CD4-positive, alpha-beta memory T cell (primary cell): Measurements from ENCODE around the gene IFIT5. TPM values are rescaled to one million over a fixed set of nuclear protein-coding genes. Genes with fewer than 3 reads are reported as not detected.

Experiments
- CTCF ChIA-PET: fragments of 350-600 bp; sonication (Branson Sonifier 250); formaldehyde crosslinking; loops from one replicate; lab custom pipeline; 2021; ENCODE audit warnings: inconsistent platforms; ENCODE audit not compliant: partially characterized antibody; lab: Charles Lee
- POLR2A ChIA-PET: fragments of 350-600 bp; sonication (Branson Sonifier 250); formaldehyde crosslinking; loops from one replicate; lab custom pipeline; 2021; ENCODE audit not compliant: partially characterized antibody; lab: Charles Lee
- DNase-seq, 5 donors: peaks; one replicate each; pipeline versions ENCODE4 v3.0.0 to v3.0.0-alpha.2; 2020 to 2022; ENCODE audit warnings: mixed read lengths in 1 of 5
- H3K27ac ChIP-seq: one replicate; pipeline ENCODE4 v1.7.0; 2013; ENCODE audit warnings: low read depth, low read length
- H3K27me3 ChIP-seq: 2 replicates; pipeline ENCODE4 v1.7.0; 2013; ENCODE audit warnings: mild to moderate bottlenecking, low read length, moderate library complexity; ENCODE audit not compliant: insufficient read depth
- H3K36me3 ChIP-seq: 2 replicates; pipeline ENCODE4 v1.7.0; 2013; ENCODE audit warnings: mild to moderate bottlenecking, low read length, moderate library complexity; ENCODE audit not compliant: insufficient read depth
- H3K4me1 ChIP-seq: 2 replicates; pipeline ENCODE4 v1.7.0; 2013; ENCODE audit warnings: mild to moderate bottlenecking, low read length, moderate library complexity; ENCODE audit not compliant: insufficient read depth
- H3K4me3 ChIP-seq, 2 donors: one replicate each; pipeline ENCODE4 v1.7.0; 2013; ENCODE audit warnings: low read length in 2 of 2, mild to moderate bottlenecking in 1 of 2
- H3K9me3 ChIP-seq, 2 donors: one replicate each; pipeline ENCODE4 v1.7.0; 2013; ENCODE audit warnings: low read length in 2 of 2, control low read depth in 1 of 2; ENCODE audit not compliant: control insufficient read depth in 1 of 2
- H3K27ac Mint-ChIP-seq, 7 donors: one replicate each; pipeline ENCODE4 v1.8.0; 2020 to 2021; ENCODE audit warnings: mixed read lengths in 7 of 7, mild to moderate bottlenecking in 6 of 7, inconsistent platforms in 3 of 7, moderate library complexity in 3 of 7
- H3K27me3 Mint-ChIP-seq, 2 donors: one replicate each; pipeline ENCODE4 v1.8.0; 2020 to 2021; ENCODE audit warnings: mixed read lengths in 2 of 2
- H3K36me3 Mint-ChIP-seq, 2 donors: one replicate each; pipeline ENCODE4 v1.8.0; 2020 to 2021; ENCODE audit warnings: mixed read lengths in 2 of 2, inconsistent platforms in 1 of 2, mild to moderate bottlenecking in 1 of 2
- H3K4me1 Mint-ChIP-seq, 4 donors: one replicate each; pipeline ENCODE4 v1.8.0; 2020 to 2021; ENCODE audit warnings: mixed read lengths in 4 of 4, mild to moderate bottlenecking in 1 of 4
- H3K4me3 Mint-ChIP-seq, 8 donors: one replicate each; pipeline ENCODE4 v1.8.0; 2020 to 2021; ENCODE audit warnings: mixed read lengths in 8 of 8, mild to moderate bottlenecking in 7 of 8, moderate library complexity in 6 of 8, inconsistent platforms in 3 of 8
- H3K9me3 Mint-ChIP-seq, 8 donors: one replicate each; pipeline ENCODE4 v1.8.0; 2020 to 2021; ENCODE audit warnings: mixed read lengths in 8 of 8, mild to moderate bottlenecking in 5 of 8, inconsistent platforms in 3 of 8, moderate library complexity in 1 of 8
- intact Hi-C: fragments of 100-400 bp; cut with micrococcal nuclease; formaldehyde crosslinking; loops from one replicate; pipeline ENCODE4 v1.15.1; 2023
- polyA plus RNA-seq, 2 donors: library from polyadenylated mRNA; unstranded; fragments of 300-500 nt; fragmentation: Illumina TruSeq; gene quantifications; one replicate each; pipeline ENCODE4 v1.2.3, GENCODE V29; 2021
- total RNA-seq, 2 experiments: library from RNA; stranded (reverse); gene quantifications; one replicate each; pipeline ENCODE4 v1.2.3, GENCODE V29; 2021

IFIT5 gene
- total and polyA plus RNA-seq, 4 experiments from 2014 or later, result 12.2 to 25.6 (median 19.1) TPM

DNA sequence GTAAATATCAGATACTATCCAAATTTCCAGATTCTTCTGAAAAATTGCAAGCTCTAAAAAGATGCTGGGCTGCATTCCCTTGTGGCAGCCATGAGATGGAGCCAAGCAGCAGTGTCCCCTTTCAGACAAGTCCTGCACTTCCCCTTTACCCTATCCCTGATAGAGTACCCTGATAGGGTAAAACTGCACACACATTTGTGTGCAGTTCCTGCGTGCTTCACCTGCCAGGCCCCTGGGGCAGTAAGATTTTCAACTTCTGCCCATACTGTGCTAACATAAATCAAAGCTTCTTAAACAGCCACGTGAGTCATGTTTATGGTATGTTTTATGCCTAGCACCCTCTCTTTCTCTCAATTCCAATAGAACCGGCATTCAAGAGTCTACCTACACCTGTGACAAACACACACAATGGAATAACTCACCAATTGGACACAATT is 52.2 kb downstream of the IFIT5 start:
- Histone ChIP-seq H3K36me3 (no peaks in the 10 kb centered on the region), H3K27ac (no peak overlapping the region), H3K4me3 (no peak overlapping the region), H3K9me3 (no peaks in the 10 kb centered on the region), H3K27me3 (no peaks in the 10 kb centered on the region), H3K4me1 (no peaks in the 10 kb centered on the region)
- Mint-ChIP-seq H3K27ac (no peak overlapping the region), H3K36me3 (no peaks in the 10 kb centered on the region), H3K27me3 (peaks cover 0 to 2% of the 10 kb centered on the region in 2 donors), H3K4me3 (no peak overlapping the region), H3K4me1 (peaks cover 0 to 5% (median 3%) of the 10 kb centered on the region in 4 donors), H3K9me3 (peaks cover 0 to 3% (median 0%) of the 10 kb centered on the region in 8 donors)
- POLR2A ChIA-PET, result no interaction called here
- CTCF ChIA-PET, result interaction anchor here (1.3 kb wide), 1 partner anchor 15 kb away, joined by 4 read pairs; no protein-coding TSS in a partner anchor
- DNase-seq, result no peak
- intact Hi-C loops, result no loop called here

DNA sequence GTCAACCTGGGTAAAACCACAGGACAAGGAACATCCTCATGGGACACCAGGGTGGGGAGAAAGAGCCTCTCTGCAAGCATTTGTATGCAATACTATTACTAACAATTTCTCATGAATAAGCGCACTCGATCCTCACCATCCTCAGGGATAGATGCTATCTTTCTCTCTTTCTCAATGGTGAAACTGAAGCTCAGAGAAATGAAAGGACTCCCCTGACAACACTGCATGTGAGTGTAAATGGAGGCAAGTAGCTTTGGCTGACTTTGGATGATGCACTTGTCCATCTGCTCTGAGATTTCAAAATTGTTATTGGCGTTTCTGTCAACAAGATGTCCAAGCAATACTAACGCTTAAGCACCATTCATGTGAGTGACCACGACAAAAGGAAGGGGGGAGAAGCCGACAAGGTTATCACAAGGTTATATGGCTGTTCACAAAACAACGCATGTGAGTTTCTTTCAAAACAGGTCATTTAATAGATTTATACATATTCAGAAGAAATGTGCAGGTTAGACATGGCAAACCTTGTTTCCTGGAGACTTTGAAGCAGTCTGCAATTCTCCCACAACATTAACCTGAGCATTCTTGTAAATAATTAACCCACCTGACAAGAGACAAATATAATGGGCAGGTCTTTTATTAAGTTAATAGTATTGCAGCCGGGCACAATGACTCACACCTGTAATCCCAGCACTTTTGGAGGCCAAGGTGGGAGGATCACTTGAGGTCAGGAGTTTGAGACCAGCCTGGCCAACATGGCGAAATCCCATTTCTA is 54.0 kb downstream of the IFIT5 start:
- intact Hi-C loops, result no loop called here
- DNase-seq, result no peak
- Histone ChIP-seq H3K27me3 (no peaks in the 10 kb centered on the region), H3K27ac (no peak overlapping the region), H3K4me3 (no peak overlapping the region), H3K36me3 (no peaks in the 10 kb centered on the region), H3K9me3 (no peaks in the 10 kb centered on the region), H3K4me1 (no peaks in the 10 kb centered on the region)
- CTCF ChIA-PET, result no interaction called here
- Mint-ChIP-seq H3K36me3 (no peaks in the 10 kb centered on the region), H3K27me3 (peaks cover 0 to 2% of the 10 kb centered on the region in 2 donors), H3K4me3 (no peak overlapping the region), H3K9me3 (no peaks in the 10 kb centered on the region), H3K4me1 (peaks cover 0 to 5% (median 3%) of the 10 kb centered on the region in 4 donors), H3K27ac (no peak overlapping the region)
- POLR2A ChIA-PET, result no interaction called here

DNA sequence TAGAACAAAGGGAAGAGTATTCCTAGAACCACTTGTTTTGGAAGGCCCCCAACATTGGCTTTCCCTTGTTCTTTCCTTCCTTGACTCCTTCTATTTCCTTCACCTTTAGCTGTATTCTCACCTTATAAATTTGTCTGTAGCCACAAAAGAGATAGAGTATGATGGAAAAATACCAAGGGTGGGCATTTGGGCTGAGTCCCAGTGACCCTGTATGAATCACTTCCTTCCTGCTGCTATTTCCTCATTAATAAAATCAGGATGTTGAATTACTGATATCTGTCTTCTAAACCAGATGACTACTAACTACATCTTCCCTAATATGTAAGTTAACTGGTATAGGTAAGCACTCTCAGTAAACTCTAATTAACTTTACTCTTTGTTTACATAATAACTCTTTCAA is 55.1 kb downstream of the IFIT5 start:
- POLR2A ChIA-PET, result no interaction called here
- peaks cover 0 to 3% of the 10 kb centered on the region in 2 donors for H3K27me3 Mint-ChIP-seq
- peaks cover 0 to 5% (median 3%) of the 10 kb centered on the region in 4 donors for H3K4me1 Mint-ChIP-seq

More for the DNA sequence above, 55.1 kb downstream of the IFIT5 start:
- H3K4me3 Mint-ChIP-seq, result no peak overlapping the region
- H3K4me3 ChIP-seq, result no peak overlapping the region
- H3K27ac ChIP-seq, result no peak overlapping the region
- DNase-seq, result no peak
- H3K27me3 ChIP-seq, result no peaks in the 10 kb centered on the region
- intact Hi-C loops, result no loop called here
- H3K36me3 Mint-ChIP-seq, result no peaks in the 10 kb centered on the region
- no peaks in the 10 kb centered on the region for H3K36me3 ChIP-seq
- no peaks in the 10 kb centered on the region for H3K9me3 Mint-ChIP-seq
- no peaks in the 10 kb centered on the region for H3K9me3 ChIP-seq
- CTCF ChIA-PET, result no interaction called here
- no peak overlapping the region for H3K27ac Mint-ChIP-seq
- no peaks in the 10 kb centered on the region for H3K4me1 ChIP-seq

Other genes starting within 250 kb of the IFIT5 start
- gene CH25H, start 207.3 kb upstream of the IFIT5 start, total RNA-seq, result not detected
- gene CH25H, start 207.3 kb upstream of the IFIT5 start, polyA plus RNA-seq, result under 1 TPM; 0.10 to 0.46 TPM
- gene LIPA, start 162.8 kb upstream of the IFIT5 start, total RNA-seq, result 10 to 100 TPM; 55.5 to 60.2 TPM
- 100 to 1,000 TPM in 1 of 2 donors, 10 to 100 TPM in 1; 91.3 to 147 TPM for gene LIPA, start 162.8 kb upstream of the IFIT5 start, polyA plus RNA-seq
- gene IFIT2, start 112.5 kb upstream of the IFIT5 start, total RNA-seq, result 10 to 100 TPM; 10.4 to 10.7 TPM
- gene IFIT2, start 112.5 kb upstream of the IFIT5 start, polyA plus RNA-seq, result 1 to 10 TPM; 3.5 to 9.2 TPM
- gene IFIT3, start 86.6 kb upstream of the IFIT5 start, total RNA-seq, result 1 to 10 TPM; 3.1 to 3.3 TPM
- gene IFIT3, start 86.6 kb upstream of the IFIT5 start, polyA plus RNA-seq, result 10 to 100 TPM in 1 of 2 donors, 1 to 10 TPM in 1; 5.1 to 10.4 TPM
- not detected for gene IFIT1B, start 36.5 kb upstream of the IFIT5 start, total RNA-seq
- gene IFIT1B, start 36.5 kb upstream of the IFIT5 start, polyA plus RNA-seq, result not detected
- 1 to 10 TPM; 5.1 to 6.3 TPM for gene IFIT1, start 21.9 kb upstream of the IFIT5 start, total RNA-seq
- 10 to 100 TPM in 1 of 2 donors, 1 to 10 TPM in 1; 4.3 to 15.2 TPM for gene IFIT1, start 21.9 kb upstream of the IFIT5 start, polyA plus RNA-seq
- not detected for gene SLC16A12, start 121.0 kb downstream of the IFIT5 start, total RNA-seq
- gene SLC16A12, start 121.0 kb downstream of the IFIT5 start, polyA plus RNA-seq, result not detected
- 1 to 10 TPM; 4.3 to 4.5 TPM for gene PANK1, start 230.7 kb downstream of the IFIT5 start, total RNA-seq
- gene PANK1, start 230.7 kb downstream of the IFIT5 start, polyA plus RNA-seq, result 1 to 10 TPM; 1.6 to 1.9 TPM